ENCODE results near the gene RAC2. TPM values are rescaled to one million over a fixed set of nuclear protein-coding genes. Genes with fewer than 3 reads are reported as not detected.

The RAC2 gene
- total and polyA plus RNA-seq, 2 experiments from 2014 or later = 9.9 to 10.5 TPM

GRCh38 chr22:37218399-37218770 is 25.7 kb downstream of the RAC2 start:
- Histone ChIP-seq H3K9me2 (replicated peaks; ENCODE audit: insufficient read depth) (no peaks in the 10 kb centered on the region), H3K4me3 (no peak overlapping the region), H4K20me1 (ENCODE audit: insufficient read depth, poor library complexity, severe bottlenecking) (no peaks in the 10 kb centered on the region), H3K27ac (no peak overlapping the region), H3K4me2 (no peak overlapping the region), H3K9me3 (ENCODE audit: low read depth) (no peaks in the 10 kb centered on the region), H3K36me3 (replicated peaks; ENCODE audit: insufficient read depth, low read depth) (no peaks in the 10 kb centered on the region), H3K27me3 (no peaks in the 10 kb centered on the region), H3K79me2 (no peaks in the 10 kb centered on the region), H3K4me1 (ENCODE audit: insufficient read depth) (peaks cover 7% of the 10 kb centered on the region), H2AFZ (no peak overlapping the region)
- TF ChIP-seq EZH2phosphoT487 (IDR thresholded peaks at IDR 0.05; ENCODE audit: low read depth, severe bottlenecking, unreplicated experiment) (no peak), EZH2 (IDR thresholded peaks at IDR 0.05; ENCODE audit: borderline replicate concordance) (no peak)
- TF ChIP-seq, protein P1, sequence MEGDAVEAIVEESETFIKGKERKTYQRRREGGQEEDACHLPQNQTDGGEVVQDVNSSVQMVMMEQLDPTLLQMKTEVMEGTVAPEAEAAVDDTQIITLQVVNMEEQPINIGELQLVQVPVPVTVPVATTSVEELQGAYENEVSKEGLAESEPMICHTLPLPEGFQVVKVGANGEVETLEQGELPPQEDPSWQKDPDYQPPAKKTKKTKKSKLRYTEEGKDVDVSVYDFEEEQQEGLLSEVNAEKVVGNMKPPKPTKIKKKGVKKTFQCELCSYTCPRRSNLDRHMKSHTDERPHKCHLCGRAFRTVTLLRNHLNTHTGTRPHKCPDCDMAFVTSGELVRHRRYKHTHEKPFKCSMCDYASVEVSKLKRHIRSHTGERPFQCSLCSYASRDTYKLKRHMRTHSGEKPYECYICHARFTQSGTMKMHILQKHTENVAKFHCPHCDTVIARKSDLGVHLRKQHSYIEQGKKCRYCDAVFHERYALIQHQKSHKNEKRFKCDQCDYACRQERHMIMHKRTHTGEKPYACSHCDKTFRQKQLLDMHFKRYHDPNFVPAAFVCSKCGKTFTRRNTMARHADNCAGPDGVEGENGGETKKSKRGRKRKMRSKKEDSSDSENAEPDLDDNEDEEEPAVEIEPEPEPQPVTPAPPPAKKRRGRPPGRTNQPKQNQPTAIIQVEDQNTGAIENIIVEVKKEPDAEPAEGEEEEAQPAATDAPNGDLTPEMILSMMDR (IDR thresholded peaks at IDR 0.05; ENCODE audit: poor library complexity) = no peak
- WGBS (ENCODE audit: low lambda C conversion rate, missing lambda C conversion rate) = 84% methylated on average over 6 of the region's 6 CpGs
- DNase-seq (ENCODE audit: low spot score) = no peak

GRCh38 chr22:37215890-37216289 is 28.2 kb downstream of the RAC2 start:
- Histone ChIP-seq H2AFZ (no peak overlapping the region), H3K79me2 (no peaks in the 10 kb centered on the region), H3K27ac (no peak overlapping the region), H3K4me1 (ENCODE audit: insufficient read depth) (peaks cover 30% of the 10 kb centered on the region), H4K20me1 (ENCODE audit: insufficient read depth, poor library complexity, severe bottlenecking) (no peaks in the 10 kb centered on the region), H3K9me2 (replicated peaks; ENCODE audit: insufficient read depth) (no peaks in the 10 kb centered on the region), H3K4me3 (no peak overlapping the region), H3K4me2 (no peak overlapping the region), H3K9me3 (ENCODE audit: low read depth) (no peaks in the 10 kb centered on the region), H3K36me3 (replicated peaks; ENCODE audit: insufficient read depth, low read depth) (no peaks in the 10 kb centered on the region), H3K27me3 (no peaks in the 10 kb centered on the region)
- TF ChIP-seq EZH2 (IDR thresholded peaks at IDR 0.05; ENCODE audit: borderline replicate concordance) (no peak), EZH2phosphoT487 (IDR thresholded peaks at IDR 0.05; ENCODE audit: low read depth, severe bottlenecking, unreplicated experiment) (no peak)
- TF ChIP-seq, protein P1 (IDR thresholded peaks at IDR 0.05; ENCODE audit: poor library complexity) = no peak
- DNase-seq (ENCODE audit: low spot score) = no peak
- WGBS (ENCODE audit: low lambda C conversion rate, missing lambda C conversion rate) = 86% methylated on average over 9 of the region's 9 CpGs

DNA sequence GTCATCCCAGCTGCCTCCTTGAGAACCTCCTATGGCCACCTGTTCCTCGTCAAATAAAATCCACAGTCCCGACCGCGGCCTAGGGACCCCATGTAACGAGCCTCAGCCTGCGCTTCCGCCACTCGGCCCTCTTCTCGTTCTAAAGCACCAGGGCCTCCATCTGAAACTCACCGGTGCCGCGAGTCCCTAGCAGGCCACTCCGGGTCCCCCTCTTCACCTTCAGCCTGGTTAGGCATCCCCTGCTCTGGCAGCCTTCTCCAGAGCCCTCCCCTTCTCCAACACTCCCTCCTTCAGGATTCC is 29.4 kb downstream of the RAC2 start:
- no peaks in the 10 kb centered on the region for H3K27me3 ChIP-seq
- no peak overlapping the region for H2AFZ ChIP-seq
- no peak overlapping the region for H3K27ac ChIP-seq
- H3K36me3 ChIP-seq (replicated peaks; ENCODE audit: insufficient read depth, low read depth) = no peaks in the 10 kb centered on the region
- DNase-seq (ENCODE audit: low spot score) = no peak
- H3K79me2 ChIP-seq = no peaks in the 10 kb centered on the region
- no peak overlapping the region for H3K4me3 ChIP-seq
- no peaks in the 10 kb centered on the region for H4K20me1 ChIP-seq (ENCODE audit: insufficient read depth, poor library complexity, severe bottlenecking)
- TF ChIP-seq EZH2 (IDR thresholded peaks at IDR 0.05; ENCODE audit: borderline replicate concordance) (no peak), EZH2phosphoT487 (IDR thresholded peaks at IDR 0.05; ENCODE audit: low read depth, severe bottlenecking, unreplicated experiment) (no peak)
- TF ChIP-seq, protein P1 (IDR thresholded peaks at IDR 0.05; ENCODE audit: poor library complexity) = no peak
- no peak overlapping the region for H3K4me2 ChIP-seq
- 61% methylated on average over 13 of the region's 13 CpGs for WGBS (ENCODE audit: low lambda C conversion rate, missing lambda C conversion rate)
- no peaks in the 10 kb centered on the region for H3K9me2 ChIP-seq (replicated peaks; ENCODE audit: insufficient read depth)
- no peaks in the 10 kb centered on the region for H3K9me3 ChIP-seq (ENCODE audit: low read depth)
- peaks cover 40% of the 10 kb centered on the region for H3K4me1 ChIP-seq (ENCODE audit: insufficient read depth)
